ENCODE measurements around the gene WFS1. TPM values are rescaled to one million over a fixed set of nuclear protein-coding genes. Genes with fewer than 3 reads are reported as not detected.

Gene WFS1
- total RNA-seq (2012; rRNA removed) = 9.7 TPM in 2 replicates
- 42.4 and 47.7 TPM in 2 replicates for polyA plus RNA-seq (2012; rRNA removed)
- polyA plus RNA-seq (2012; cell fraction: cytosol; rRNA removed) = 22.0 and 71.4 TPM in 2 replicates
- 50.6 and 96.4 TPM in 2 replicates for polyA plus RNA-seq (2012; cell fraction: nucleus; rRNA removed; ENCODE audit: low replicate concordance)
- percentile 63 among the genes with signal in this experiment for Bru-seq, nascent RNA
- percentile 62 among the genes with signal in this experiment for BruChase-seq, experiment 1, labeled RNA remaining after a 6-hour chase
- percentile 51 among the genes with signal in this experiment for BruChase-seq, experiment 2, labeled RNA remaining after a 2-hour chase
- long read RNA-seq, transcript WFS1-201 (8 exons, 3,640 nt) = major isoform, 57 of 160 reads
- long read RNA-seq, transcript WFS1-206 (2 exons, 570 nt) = minor isoform, 10 of 160 reads
- long read RNA-seq, transcript WFS1-202 (8 exons, 3,255 nt) = minor isoform, 13 of 160 reads
- long read RNA-seq, partial matches to known transcripts = 76 of 160 reads
- long read RNA-seq, other reads (novel, unspliced or antisense) = 3 of 160 reads

- peaks cover 2% of the 10 kb centered on the region; the same call in 1 of the 2 replicates for H3K27me3 ChIP-seq (ENCODE audit: control insufficient read depth, insufficient read depth, low read length)
- peak within 1 kb of the TSS; percentile 23 for H4K91ac ChIP-seq (ENCODE audit: insufficient read depth, low read depth, low read length)
- H4K20me1 ChIP-seq (ENCODE audit: insufficient read depth, low read length) = peaks cover 26% of the 10 kb centered on the region
- H3K23ac ChIP-seq (ENCODE audit: low read depth, low read length) = peak within 1 kb of the TSS; percentile 65; the same call in 1 of the 2 replicates
- ChIA-PET CTCF (interaction anchor here (0.6 to 1.1 kb wide), 3 partner anchors 13 to 58 kb away, joined by 3 read pairs; no protein-coding TSS in a partner anchor), POLR2A (ENCODE audit: unreplicated experiment) (interaction anchor here (0.6 to 0.7 kb wide), 2 partner anchors 19 to 81 kb away, joined by 5 to 10 read pairs; no protein-coding TSS in a partner anchor)
- H3K4ac ChIP-seq (ENCODE audit: low read depth, low read length) = peak within 1 kb of the TSS; percentile 65
- H3K18ac ChIP-seq (ENCODE audit: low read depth, low read length) = no peak within 1 kb of the TSS; the same call in 1 of the 2 replicates
- ATAC-seq (ENCODE audit: low read depth) = peak; percentile 97
- H3K27ac ChIP-seq (ENCODE audit: insufficient read depth, low read length) = peak within 1 kb of the TSS; percentile 70
- peaks cover 18% of the 10 kb centered on the region for H3K9me1 ChIP-seq (ENCODE audit: insufficient read depth, low read length)
- no peak within 1 kb of the TSS; the same call in 2 of the 3 replicates for H2BK15ac ChIP-seq (ENCODE audit: low read depth, low read length)
- DNase-seq = peak; percentile 97
- in situ Hi-C loops (cut with MboI; ENCODE audit: low sequenced_read_pairs) = no loop called here
- H2AK5ac ChIP-seq (ENCODE audit: low read depth, low read length) = peak within 1 kb of the TSS; percentile 61; the same call in 1 of the 2 replicates
- no peaks in the 10 kb centered on the region for H3K36me3 ChIP-seq (ENCODE audit: control insufficient read depth, insufficient read depth, low read length)
- H4K5ac ChIP-seq (ENCODE audit: low read depth, low read length) = no peak within 1 kb of the TSS
- peak within 1 kb of the TSS; percentile 90 for H3K4me3 ChIP-seq (ENCODE audit: insufficient read depth, low read depth, low read length)
- H3K56ac ChIP-seq (ENCODE audit: extremely low read depth, insufficient read depth, low read length) = no peak within 1 kb of the TSS; the same call in 1 of the 2 replicates
- peak within 1 kb of the TSS; percentile 6 for H2BK5ac ChIP-seq (ENCODE audit: low read depth, low read length, poor library complexity, severe bottlenecking)
- intact Hi-C loops (cut with micrococcal nuclease) = no loop called here
- no peak for TF ChIP-seq BHLHE40 (IDR thresholded peaks at IDR 0.05; ENCODE audit: low read depth, low read length)
- TF ChIP-seq MAZ (IDR thresholded peaks at IDR 0.05; ENCODE audit: borderline replicate concordance, low read depth, low read length) = peak; percentile 94
- peak; percentile 50; the same call in 1 of the 2 replicates for TF ChIP-seq FOS (IDR thresholded peaks at IDR 0.05; ENCODE audit: low read depth, low read length)
- no peak for TF ChIP-seq CHD1 (IDR thresholded peaks at IDR 0.05; ENCODE audit: low read depth, low read length)
- TF ChIP-seq MXI1 (IDR thresholded peaks at IDR 0.05; ENCODE audit: borderline replicate concordance, low read depth, low read length) = peak; percentile 47; the same call in 1 of the 2 replicates
- no peak for TF ChIP-seq ELK1 (IDR thresholded peaks at IDR 0.05; ENCODE audit: borderline replicate concordance, low read depth, low read length)
- 0 out of 2 replicates have a peak, but pooled peaks have one; percentile 48 for TF ChIP-seq POLR2A (IDR thresholded peaks at IDR 0.05; ENCODE audit: low read depth, low read length)
- WGBS, 2 experiments (ENCODE audit: extremely low coverage in 2 of 2, insufficient read length in 1 of 2) = 0% methylated on average over 50 of the region's 104 CpGs; no CpG with 5 or more reads in 1 of the 2 experiments
- peak within 1 kb of the TSS; percentile 89 for H2AK9ac ChIP-seq (replicated peaks; ENCODE audit: low read depth, low read length, poor library complexity)
- peaks cover 17 to 39% of the 10 kb centered on the region in 2 experiments for H3K79me1 ChIP-seq (ENCODE audit: low read depth in 1 of 2, low read length in 2 of 2)
- H3K4me1 ChIP-seq (ENCODE audit: control insufficient read depth, insufficient read depth, low read length) = peaks cover 29% of the 10 kb centered on the region
- H4K8ac ChIP-seq (ENCODE audit: low read depth in 2 of 2, low read length in 2 of 2) = peak within 1 kb of the TSS in 1 of 2 experiments; percentile 50; a peak in 2 of 4 replicates
- peak within 1 kb of the TSS; percentile 95 for H2AFZ ChIP-seq (replicated peaks; ENCODE audit: low read length, poor library complexity)
- H3K14ac ChIP-seq (replicated peaks; ENCODE audit: low read depth, low read length) = 0 out of 2 replicates have a peak within 1 kb of the TSS, but pooled peaks have one; percentile 43
- no peak within 1 kb of the TSS for H2BK120ac ChIP-seq (ENCODE audit: low read depth, low read length)
- no TSS peak for BruUV-seq (replicated peaks)
- peak within 1 kb of the TSS; percentile 58 for H3K9ac ChIP-seq (ENCODE audit: low read depth, low read length)
- H3K9me3 ChIP-seq (ENCODE audit: control insufficient read depth, insufficient read depth, low read length) = no peaks in the 10 kb centered on the region
- peak within 1 kb of the TSS; percentile 89 for H3K4me2 ChIP-seq (ENCODE audit: low read depth, low read length)
- dilution Hi-C loops (cut with HindIII; ENCODE audit: low sequenced_read_pairs, unreplicated experiment) = no loop called here
- H2BK20ac ChIP-seq (ENCODE audit: low read depth, low read length) = no peak within 1 kb of the TSS
These were observed at the start of gene WFS1 for GRCh38 chr4:6269616-6270511. WFS1 (plus strand) TSS chr4:6269850; CDS start chr4:6277456, 7,606 bp downstream.

Data from IMR-90 (cell line).